Fibroblast of mammary gland (primary cell): ENCODE results near the gene SPSB4.
"Not testable (repeated sequence)": the region's sequence is repeated elsewhere in the genome, so short reads cannot be mapped to it uniquely, and the experiment has no call there.

Experiments used
- DNase-seq: peaks from one replicate; pipeline ENCODE4 v3.0.0-alpha.2; 2010; ENCODE audit warnings: low read depth
- H3K4me3 ChIP-seq: 2 replicates; pipeline ENCODE4 v1.5.1; 2011; ENCODE audit warnings: low read depth, mild to moderate bottlenecking, low read length, moderate library complexity; ENCODE audit not compliant: control insufficient read depth
- CTCF ChIP-seq: conservative IDR thresholded peaks from 2 replicates; pipeline ENCODE4 v1.5.1; 2011; ENCODE audit warnings: low read depth, low read length, inconsistent platforms; ENCODE audit not compliant: control insufficient read depth, insufficient read depth

SPSB4 gene

GRCh38 chr3:141115789-141116541 is 64.8 kb downstream of the SPSB4 start:
- no peak overlapping the region for H3K4me3 ChIP-seq
- DNase-seq = peak; percentile 87
- TF ChIP-seq CTCF = no peak

- H3K4me3 ChIP-seq = no peak overlapping the region
- TF ChIP-seq CTCF = no peak
- no peak for DNase-seq
These were observed 65.6 kb downstream of the SPSB4 start for GRCh38 chr3:141116721-141117120.

- not testable (repeated sequence) for H3K4me3 ChIP-seq, DNase-seq
These were observed 66.8 kb downstream of the SPSB4 start for GRCh38 chr3:141117982-141118381.

GRCh38 chr3:141122455-141123030 is 71.4 kb downstream of the SPSB4 start:
- no peak overlapping the region for H3K4me3 ChIP-seq
- no peak for TF ChIP-seq CTCF
- no peak for DNase-seq

GRCh38 chr3:141123677-141124410 is 72.7 kb downstream of the SPSB4 start:
- DNase-seq = no peak
- no peak overlapping the region for H3K4me3 ChIP-seq
- no peak for TF ChIP-seq CTCF

GRCh38 chr3:141124715-141125114 is 73.6 kb downstream of the SPSB4 start:
- TF ChIP-seq CTCF = no peak
- no peak for DNase-seq
- H3K4me3 ChIP-seq = no peak overlapping the region

GRCh38 chr3:141125351-141125750 is 74.2 kb downstream of the SPSB4 start:
- no peak for TF ChIP-seq CTCF
- no peak overlapping the region for H3K4me3 ChIP-seq
- no peak for DNase-seq
